H9 (cell line): ENCODE results near the gene FBXL22. TPM values are rescaled to one million over a fixed set of nuclear protein-coding genes. Genes with fewer than 3 reads are reported as not detected.

Experiments used
- DNase-seq: peaks from one replicate; pipeline ENCODE4 v3.0.0-alpha.2; 2017
- H2AFZ ChIP-seq: one replicate; pipeline ENCODE4 v1.6.1; 2013; ENCODE audit warnings: mild to moderate bottlenecking, low read length, control low read depth, moderate library complexity
- H2AK5ac ChIP-seq: 2 replicates; pipeline ENCODE4 v1.6.1; 2013; ENCODE audit warnings: low read length, control low read depth, mixed read lengths; ENCODE audit not compliant: insufficient read length
- H2BK120ac ChIP-seq: one replicate; pipeline ENCODE4 v1.6.1; 2013; ENCODE audit warnings: low read depth, mild to moderate bottlenecking, low read length, control low read depth, inconsistent platforms; ENCODE audit not compliant: poor library complexity, severe bottlenecking
- H2BK12ac ChIP-seq: 2 replicates; pipeline ENCODE4 v1.6.1; 2013; ENCODE audit warnings: low read length, control low read depth, mixed read lengths, low read depth; ENCODE audit not compliant: insufficient read length
- H2BK15ac ChIP-seq: 2 replicates; pipeline ENCODE4 v1.6.1; 2013; ENCODE audit warnings: low read depth, low read length, control low read depth
- H2BK20ac ChIP-seq: one replicate; pipeline ENCODE4 v1.6.1; 2013; ENCODE audit warnings: low read depth, mild to moderate bottlenecking, low read length, control low read depth, inconsistent platforms; ENCODE audit not compliant: poor library complexity, severe bottlenecking
- H2BK5ac ChIP-seq: 2 replicates; pipeline ENCODE4 v1.6.1; 2013; ENCODE audit warnings: low read length, control low read depth, mixed read lengths; ENCODE audit not compliant: insufficient read length
- H3K14ac ChIP-seq: 2 replicates; pipeline ENCODE4 v1.6.1; 2013; ENCODE audit warnings: low read length, control low read depth; ENCODE audit not compliant: insufficient read depth
- H3K18ac ChIP-seq: 2 replicates; pipeline ENCODE4 v1.6.1; 2013; ENCODE audit warnings: low read depth, mild to moderate bottlenecking, mixed read lengths, low read length, control low read depth; ENCODE audit not compliant: insufficient read length
- H3K23ac ChIP-seq: 2 replicates; pipeline ENCODE4 v1.6.1; 2013; ENCODE audit warnings: low read length, control low read depth, mixed read lengths, low read depth; ENCODE audit not compliant: insufficient read length
- H3K23me2 ChIP-seq: 2 replicates; pipeline ENCODE4 v1.6.1; 2013; ENCODE audit warnings: low read depth, mild to moderate bottlenecking, mixed read lengths, low read length, control low read depth; ENCODE audit not compliant: insufficient read length, poor library complexity, severe bottlenecking
- H3K27ac ChIP-seq: 2 replicates; pipeline ENCODE4 v1.5.1; 2013; ENCODE audit warnings: low read length, control low read depth, mixed read lengths, low read depth; ENCODE audit not compliant: insufficient read length
- H3K27me3 ChIP-seq: 2 replicates; pipeline ENCODE4 v1.6.1; 2013; ENCODE audit warnings: low read length, control low read depth, inconsistent platforms; ENCODE audit not compliant: insufficient read depth
- H3K4ac ChIP-seq: 2 replicates; pipeline ENCODE4 v1.6.1; 2013; ENCODE audit warnings: low read depth, mild to moderate bottlenecking, control low read depth, inconsistent platforms, low read length, moderate library complexity
- H3K4me1 ChIP-seq: 2 replicates; pipeline ENCODE4 v1.6.1; 2013; ENCODE audit warnings: low read length, control low read depth, inconsistent platforms; ENCODE audit not compliant: insufficient read depth
- H3K4me2 ChIP-seq: 2 replicates; pipeline ENCODE4 v1.6.1; 2013; ENCODE audit warnings: low read length, control low read depth, mixed read lengths; ENCODE audit not compliant: insufficient read length, insufficient read depth
- H3K56ac ChIP-seq: 2 replicates; pipeline ENCODE4 v1.6.1; 2013; ENCODE audit warnings: low read depth, mild to moderate bottlenecking, mixed read lengths, low read length, control low read depth; ENCODE audit not compliant: insufficient read length
- H3K79me1 ChIP-seq: 2 replicates; pipeline ENCODE4 v1.6.1; 2013; ENCODE audit warnings: low read depth, mild to moderate bottlenecking, moderate library complexity, low read length, control low read depth, inconsistent platforms; ENCODE audit not compliant: insufficient read depth, poor library complexity, severe bottlenecking
- H3K79me2 ChIP-seq: 2 replicates; pipeline ENCODE4 v1.6.1; 2013; ENCODE audit warnings: low read length, control low read depth, inconsistent platforms; ENCODE audit not compliant: insufficient read depth
- H3K9ac ChIP-seq: 2 replicates; pipeline ENCODE4 v1.6.1; 2013; ENCODE audit warnings: low read length, control low read depth, mixed read lengths; ENCODE audit not compliant: insufficient read length; ENCODE audit errors: extremely low read depth
- H3K9me3 ChIP-seq: one replicate; pipeline ENCODE4 v1.6.1; 2013; ENCODE audit warnings: low read depth, low read length, inconsistent platforms; ENCODE audit not compliant: control insufficient read depth
- H3T11ph ChIP-seq: one replicate; pipeline ENCODE4 v1.6.1; 2013; ENCODE audit warnings: mild to moderate bottlenecking, low read length, control low read depth, inconsistent platforms
- H4K20me1 ChIP-seq: one replicate; pipeline ENCODE4 v1.6.1; 2013; ENCODE audit not compliant: control insufficient read depth, insufficient read length, insufficient read depth
- H4K5ac ChIP-seq: 2 replicates; pipeline ENCODE4 v1.6.1; 2013; ENCODE audit warnings: low read depth, mild to moderate bottlenecking, mixed read lengths, low read length, control low read depth; ENCODE audit not compliant: insufficient read length
- H4K8ac ChIP-seq: replicated peaks from 2 replicates; pipeline ENCODE4 v1.6.1; 2013; ENCODE audit warnings: low read length, control low read depth, mixed read lengths, low read depth; ENCODE audit not compliant: insufficient read length
- H4K91ac ChIP-seq: 2 replicates; pipeline ENCODE4 v1.6.1; 2013; ENCODE audit warnings: low read depth, mild to moderate bottlenecking, moderate library complexity, mixed read lengths, low read length, control low read depth; ENCODE audit not compliant: insufficient read length
- H3K27ac Mint-ChIP-seq, 3 experiments: 2 replicates in 2 of 3; 3 replicates in 1 of 3; pipeline ENCODE4 v1.8.0; 2020 to 2021; ENCODE audit warnings: mixed read lengths in 3 of 3, mild to moderate bottlenecking in 1 of 3, moderate library complexity in 1 of 3
- H3K27me3 Mint-ChIP-seq: 2 replicates; pipeline ENCODE4 v1.8.0; 2021; ENCODE audit warnings: low read depth, mild to moderate bottlenecking, moderate library complexity, mixed read lengths
- H3K36me3 Mint-ChIP-seq, 3 experiments: 2 replicates in 2 of 3; 3 replicates in 1 of 3; pipeline ENCODE4 v1.8.0; 2020 to 2021; ENCODE audit warnings: low read depth in 3 of 3, mixed read lengths in 3 of 3; ENCODE audit not compliant: insufficient read depth in 1 of 3
- H3K4me1 Mint-ChIP-seq, 2 experiments: 2 replicates each; pipeline ENCODE4 v1.8.0; 2020; ENCODE audit warnings: mixed read lengths in 2 of 2
- H3K4me3 Mint-ChIP-seq, 2 experiments: 2 replicates in 1 of 2; 3 replicates in 1 of 2; pipeline ENCODE4 v1.8.0; 2020 to 2021; ENCODE audit warnings: mild to moderate bottlenecking in 2 of 2, mixed read lengths in 2 of 2, moderate library complexity in 1 of 2
- H3K9me3 Mint-ChIP-seq, 2 experiments: 2 replicates in 1 of 2; 3 replicates in 1 of 2; pipeline ENCODE4 v1.8.0; 2020; ENCODE audit warnings: mild to moderate bottlenecking in 2 of 2, mixed read lengths in 2 of 2, moderate library complexity in 1 of 2
- WGBS: extraction: QIAGEN DNeasy Blood & Tissue Kit; methylation state at CpG from one replicate; pipeline ENCODE4 v1.1.7; 2013; ENCODE audit warnings: missing lambda C conversion rate, low lambda C conversion rate, mixed read lengths; ENCODE audit not compliant: insufficient read length; ENCODE audit errors: extremely low coverage; 5-methylcytosine and 5-hydroxymethylcytosine counted together
- total RNA-seq: library from RNA; stranded (reverse); gene quantifications from 2 replicates; pipeline ENCODE4 v1.2.1, GENCODE V29; 2021
- TF ChIP-seq, protein P1 (sequence below): fragments of 200-600 bp; sonication (generic); conservative IDR thresholded peaks from 3 replicates; pipeline ENCODE4 v1.8.0; 2021; ENCODE audit warnings: antibody characterized with exemption, mild to moderate bottlenecking

FBXL22 gene
- total RNA-seq, 1 experiment from 2014 or later: 0.52 TPM

DNA sequence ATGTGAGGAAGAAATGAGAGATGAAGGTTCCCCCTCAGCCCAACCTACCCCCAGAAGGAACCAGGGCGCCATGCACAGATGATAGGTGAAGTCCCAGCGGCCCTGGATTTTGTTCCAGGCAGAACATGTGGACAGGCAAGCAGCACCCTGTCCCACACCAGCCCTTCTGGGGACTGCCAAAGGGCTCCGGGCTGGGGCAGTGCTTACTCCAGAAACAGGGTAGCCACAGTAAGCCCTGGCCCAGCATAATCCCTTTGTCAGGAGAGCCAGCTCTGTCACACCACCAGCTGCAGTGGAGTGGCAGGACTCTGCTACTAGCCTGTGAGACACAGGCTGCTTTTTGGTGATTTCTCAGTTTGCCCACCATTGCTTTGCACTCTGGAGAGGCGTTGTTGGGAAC, 6.3 kb downstream of the FBXL22 start:
- TF ChIP-seq, protein P1, sequence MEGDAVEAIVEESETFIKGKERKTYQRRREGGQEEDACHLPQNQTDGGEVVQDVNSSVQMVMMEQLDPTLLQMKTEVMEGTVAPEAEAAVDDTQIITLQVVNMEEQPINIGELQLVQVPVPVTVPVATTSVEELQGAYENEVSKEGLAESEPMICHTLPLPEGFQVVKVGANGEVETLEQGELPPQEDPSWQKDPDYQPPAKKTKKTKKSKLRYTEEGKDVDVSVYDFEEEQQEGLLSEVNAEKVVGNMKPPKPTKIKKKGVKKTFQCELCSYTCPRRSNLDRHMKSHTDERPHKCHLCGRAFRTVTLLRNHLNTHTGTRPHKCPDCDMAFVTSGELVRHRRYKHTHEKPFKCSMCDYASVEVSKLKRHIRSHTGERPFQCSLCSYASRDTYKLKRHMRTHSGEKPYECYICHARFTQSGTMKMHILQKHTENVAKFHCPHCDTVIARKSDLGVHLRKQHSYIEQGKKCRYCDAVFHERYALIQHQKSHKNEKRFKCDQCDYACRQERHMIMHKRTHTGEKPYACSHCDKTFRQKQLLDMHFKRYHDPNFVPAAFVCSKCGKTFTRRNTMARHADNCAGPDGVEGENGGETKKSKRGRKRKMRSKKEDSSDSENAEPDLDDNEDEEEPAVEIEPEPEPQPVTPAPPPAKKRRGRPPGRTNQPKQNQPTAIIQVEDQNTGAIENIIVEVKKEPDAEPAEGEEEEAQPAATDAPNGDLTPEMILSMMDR: no peak
- Histone ChIP-seq H3K4ac (no peak overlapping the region), H2AFZ (no peak overlapping the region), H3K23me2 (peaks cover 11% of the 10 kb centered on the region), H4K5ac (no peak overlapping the region), H3K4me2 (no peak overlapping the region), H2BK15ac (no peak overlapping the region), H2BK5ac (no peak overlapping the region), H3K18ac (no peak overlapping the region), H3K27ac (no peak overlapping the region), H3K79me1 (no peaks in the 10 kb centered on the region), H3K9me3 (no peaks in the 10 kb centered on the region), H4K20me1 (no peaks in the 10 kb centered on the region), H4K91ac (no peak overlapping the region), H3K27me3 (peaks cover 3% of the 10 kb centered on the region; the same call in 1 of the 2 replicates), H3K14ac (no peak overlapping the region), H2BK12ac (no peak overlapping the region), H2BK20ac (no peak overlapping the region), H2BK120ac (no peak overlapping the region), H3K56ac (no peak overlapping the region), H3K9ac (no peak overlapping the region), H4K8ac (no peak overlapping the region), H3K79me2 (no peaks in the 10 kb centered on the region), H3T11ph (no peak overlapping the region), H2AK5ac (no peak overlapping the region), H3K23ac (no peak overlapping the region), H3K4me1 (no peaks in the 10 kb centered on the region)
- no peak overlapping the region for H3K27ac Mint-ChIP-seq
- DNase-seq: no peak
- peaks cover 35% of the 10 kb centered on the region for H3K27me3 Mint-ChIP-seq
- H3K9me3 Mint-ChIP-seq: no peaks in the 10 kb centered on the region
- peaks cover 3 to 13% (median 5%) of the 10 kb centered on the region in 3 experiments; a peak in 4 of 7 replicates for H3K36me3 Mint-ChIP-seq
- peaks cover 16 to 22% of the 10 kb centered on the region in 2 experiments for H3K4me1 Mint-ChIP-seq
- no peak overlapping the region for H3K4me3 Mint-ChIP-seq
- no CpG with 5 or more reads among the region's 4 CpGs for WGBS
